Measurements from ENCODE around the gene TEKTIP1.

TEKTIP1 gene

GRCh38 chr19:3533563-3534216, 5.3 kb upstream of the TEKTIP1 start:
- no peak overlapping the region for H3K9ac ChIP-seq (ENCODE audit: low read depth, low read length, poor library complexity, severe bottlenecking)
- H3K79me2 ChIP-seq (ENCODE audit: insufficient read depth, low read length), result no peaks in the 10 kb centered on the region
- TF ChIP-seq EZH2phosphoT487 (IDR thresholded peaks at IDR 0.05; ENCODE audit: borderline replicate concordance), result no peak
- no peak for TF ChIP-seq CTCF (conservative IDR thresholded peaks at IDR 0.05; ENCODE audit: low read length)
- no peak overlapping the region for H2AFZ ChIP-seq (ENCODE audit: low read length)
- no peaks in the 10 kb centered on the region for H3K4me1 ChIP-seq (ENCODE audit: insufficient read depth, low read length, poor library complexity, severe bottlenecking)
- no peaks in the 10 kb centered on the region for H4K20me1 ChIP-seq (ENCODE audit: insufficient read depth, low read length, poor library complexity, severe bottlenecking)
- H3K9me2 ChIP-seq (replicated peaks; ENCODE audit: low read depth, low read length), result no peaks in the 10 kb centered on the region
- H3K27me3 ChIP-seq (ENCODE audit: insufficient read depth, low read length, poor library complexity, severe bottlenecking), result no peaks in the 10 kb centered on the region
- no peak overlapping the region for H3K4me3 ChIP-seq (ENCODE audit: low read length, poor library complexity, severe bottlenecking)
- H3F3A ChIP-seq (ENCODE audit: low read depth), result no peaks in the 10 kb centered on the region
- H3K4me2 ChIP-seq (ENCODE audit: low read depth, low read length, poor library complexity, severe bottlenecking), result no peak overlapping the region
- H3K9me3 ChIP-seq (ENCODE audit: insufficient read depth, low read depth, low read length), result no peaks in the 10 kb centered on the region
- H3K36me3 ChIP-seq (ENCODE audit: insufficient read depth, low read length), result peaks cover 66% of the 10 kb centered on the region; the same call in 1 of the 2 replicates

- H3K4me2 ChIP-seq (ENCODE audit: low read depth, low read length, poor library complexity, severe bottlenecking), result no peak overlapping the region
- no peak overlapping the region for H3K4me3 ChIP-seq (ENCODE audit: low read length, poor library complexity, severe bottlenecking)
- TF ChIP-seq CTCF (conservative IDR thresholded peaks at IDR 0.05; ENCODE audit: low read length) (no peak), EZH2phosphoT487 (IDR thresholded peaks at IDR 0.05; ENCODE audit: borderline replicate concordance) (no peak)
- H3K36me3 ChIP-seq (ENCODE audit: insufficient read depth, low read length), result peaks cover 68% of the 10 kb centered on the region; the same call in 1 of the 2 replicates
- H4K20me1 ChIP-seq (ENCODE audit: insufficient read depth, low read length, poor library complexity, severe bottlenecking), result no peaks in the 10 kb centered on the region
- H3F3A ChIP-seq (ENCODE audit: low read depth), result no peaks in the 10 kb centered on the region
- H3K9me2 ChIP-seq (replicated peaks; ENCODE audit: low read depth, low read length), result no peaks in the 10 kb centered on the region
- H2AFZ ChIP-seq (ENCODE audit: low read length), result no peak overlapping the region
- H3K9ac ChIP-seq (ENCODE audit: low read depth, low read length, poor library complexity, severe bottlenecking), result no peak overlapping the region
- H3K27me3 ChIP-seq (ENCODE audit: insufficient read depth, low read length, poor library complexity, severe bottlenecking), result no peaks in the 10 kb centered on the region
- H3K79me2 ChIP-seq (ENCODE audit: insufficient read depth, low read length), result no peaks in the 10 kb centered on the region
- H3K9me3 ChIP-seq (ENCODE audit: insufficient read depth, low read depth, low read length), result no peaks in the 10 kb centered on the region
- no peaks in the 10 kb centered on the region for H3K4me1 ChIP-seq (ENCODE audit: insufficient read depth, low read length, poor library complexity, severe bottlenecking)
Measured at GRCh38 chr19:3534375-3535234, 4.4 kb upstream of the TEKTIP1 start.

- no peak overlapping the region for H3K4me3 ChIP-seq (ENCODE audit: low read length, poor library complexity, severe bottlenecking)
- H2AFZ ChIP-seq (ENCODE audit: low read length), result no peak overlapping the region
- H3K36me3 ChIP-seq (ENCODE audit: insufficient read depth, low read length), result peaks cover 69% of the 10 kb centered on the region; the same call in 1 of the 2 replicates
- H3K9ac ChIP-seq (ENCODE audit: low read depth, low read length, poor library complexity, severe bottlenecking), result no peak overlapping the region
- TF ChIP-seq CTCF (conservative IDR thresholded peaks at IDR 0.05; ENCODE audit: low read length) (no peak), EZH2phosphoT487 (IDR thresholded peaks at IDR 0.05; ENCODE audit: borderline replicate concordance) (no peak)
- H3K9me2 ChIP-seq (replicated peaks; ENCODE audit: low read depth, low read length), result no peaks in the 10 kb centered on the region
- H3F3A ChIP-seq (ENCODE audit: low read depth), result no peaks in the 10 kb centered on the region
- H3K4me1 ChIP-seq (ENCODE audit: insufficient read depth, low read length, poor library complexity, severe bottlenecking), result no peaks in the 10 kb centered on the region
- no peaks in the 10 kb centered on the region for H3K79me2 ChIP-seq (ENCODE audit: insufficient read depth, low read length)
- no peaks in the 10 kb centered on the region for H3K9me3 ChIP-seq (ENCODE audit: insufficient read depth, low read depth, low read length)
- H3K27me3 ChIP-seq (ENCODE audit: insufficient read depth, low read length, poor library complexity, severe bottlenecking), result no peaks in the 10 kb centered on the region
- no peak overlapping the region for H3K4me2 ChIP-seq (ENCODE audit: low read depth, low read length, poor library complexity, severe bottlenecking)
- H4K20me1 ChIP-seq (ENCODE audit: insufficient read depth, low read length, poor library complexity, severe bottlenecking), result no peaks in the 10 kb centered on the region
Measured at GRCh38 chr19:3535235-3535535, 3.8 kb upstream of the TEKTIP1 start.
